ENCODE results near the gene MSI2.

DNA sequence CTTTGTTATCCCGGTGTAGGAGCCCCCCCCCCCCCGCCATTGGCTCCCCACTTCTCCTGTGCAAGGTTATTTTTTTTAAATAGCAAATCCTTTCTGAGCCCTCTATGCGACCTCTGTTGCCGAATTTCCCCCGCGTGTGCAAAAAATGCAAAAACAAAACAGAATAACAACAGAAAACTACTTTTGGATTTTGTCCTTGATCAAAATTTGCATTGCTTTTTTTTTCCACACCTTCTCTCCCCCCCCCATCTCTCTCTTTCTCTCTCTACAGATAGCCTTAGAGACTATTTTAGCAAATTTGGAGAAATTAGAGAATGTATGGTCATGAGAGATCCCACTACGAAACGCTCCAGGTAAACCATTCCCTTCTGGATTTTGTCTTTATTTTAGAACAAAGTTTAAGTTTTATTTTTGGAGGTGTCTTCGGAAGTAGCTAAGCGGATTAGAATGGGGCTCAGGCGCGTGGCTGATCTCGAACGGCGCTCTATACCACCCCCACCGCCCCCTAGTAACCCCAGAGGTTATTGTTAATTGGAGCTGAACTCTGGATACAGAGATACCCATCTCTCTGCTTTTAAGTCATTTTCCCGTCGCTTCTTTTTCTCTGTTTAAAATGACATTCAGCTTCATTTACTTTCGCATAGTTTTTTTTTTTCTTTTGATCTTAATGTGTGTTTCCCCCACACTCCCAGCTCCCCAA lies 1.0 kb downstream of the MSI2 start:
- TF ChIP-seq, protein P1, sequence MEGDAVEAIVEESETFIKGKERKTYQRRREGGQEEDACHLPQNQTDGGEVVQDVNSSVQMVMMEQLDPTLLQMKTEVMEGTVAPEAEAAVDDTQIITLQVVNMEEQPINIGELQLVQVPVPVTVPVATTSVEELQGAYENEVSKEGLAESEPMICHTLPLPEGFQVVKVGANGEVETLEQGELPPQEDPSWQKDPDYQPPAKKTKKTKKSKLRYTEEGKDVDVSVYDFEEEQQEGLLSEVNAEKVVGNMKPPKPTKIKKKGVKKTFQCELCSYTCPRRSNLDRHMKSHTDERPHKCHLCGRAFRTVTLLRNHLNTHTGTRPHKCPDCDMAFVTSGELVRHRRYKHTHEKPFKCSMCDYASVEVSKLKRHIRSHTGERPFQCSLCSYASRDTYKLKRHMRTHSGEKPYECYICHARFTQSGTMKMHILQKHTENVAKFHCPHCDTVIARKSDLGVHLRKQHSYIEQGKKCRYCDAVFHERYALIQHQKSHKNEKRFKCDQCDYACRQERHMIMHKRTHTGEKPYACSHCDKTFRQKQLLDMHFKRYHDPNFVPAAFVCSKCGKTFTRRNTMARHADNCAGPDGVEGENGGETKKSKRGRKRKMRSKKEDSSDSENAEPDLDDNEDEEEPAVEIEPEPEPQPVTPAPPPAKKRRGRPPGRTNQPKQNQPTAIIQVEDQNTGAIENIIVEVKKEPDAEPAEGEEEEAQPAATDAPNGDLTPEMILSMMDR (conservative IDR thresholded peaks at IDR 0.05; ENCODE audit: low read length), result no peak
- no peak for TF ChIP-seq EZH2phosphoT487 (IDR thresholded peaks at IDR 0.05; ENCODE audit: borderline replicate concordance)
